HG03575 (cell line): Measurements from ENCODE around the gene KLF11.
"Not testable (repeated sequence)": the region's sequence is repeated elsewhere in the genome, so short reads cannot be mapped to it uniquely, and the experiment has no call there.

Experiments used
- ATAC-seq: cut with Tn5 transposase; IDR thresholded peaks from one replicate; pipeline ENCODE4 v1.9.1; 2021; ENCODE audit not compliant: unreplicated experiment, insufficient number of reproducible peaks, low FRiP score; ENCODE audit errors: extremely low read depth

The KLF11 gene

DNA sequence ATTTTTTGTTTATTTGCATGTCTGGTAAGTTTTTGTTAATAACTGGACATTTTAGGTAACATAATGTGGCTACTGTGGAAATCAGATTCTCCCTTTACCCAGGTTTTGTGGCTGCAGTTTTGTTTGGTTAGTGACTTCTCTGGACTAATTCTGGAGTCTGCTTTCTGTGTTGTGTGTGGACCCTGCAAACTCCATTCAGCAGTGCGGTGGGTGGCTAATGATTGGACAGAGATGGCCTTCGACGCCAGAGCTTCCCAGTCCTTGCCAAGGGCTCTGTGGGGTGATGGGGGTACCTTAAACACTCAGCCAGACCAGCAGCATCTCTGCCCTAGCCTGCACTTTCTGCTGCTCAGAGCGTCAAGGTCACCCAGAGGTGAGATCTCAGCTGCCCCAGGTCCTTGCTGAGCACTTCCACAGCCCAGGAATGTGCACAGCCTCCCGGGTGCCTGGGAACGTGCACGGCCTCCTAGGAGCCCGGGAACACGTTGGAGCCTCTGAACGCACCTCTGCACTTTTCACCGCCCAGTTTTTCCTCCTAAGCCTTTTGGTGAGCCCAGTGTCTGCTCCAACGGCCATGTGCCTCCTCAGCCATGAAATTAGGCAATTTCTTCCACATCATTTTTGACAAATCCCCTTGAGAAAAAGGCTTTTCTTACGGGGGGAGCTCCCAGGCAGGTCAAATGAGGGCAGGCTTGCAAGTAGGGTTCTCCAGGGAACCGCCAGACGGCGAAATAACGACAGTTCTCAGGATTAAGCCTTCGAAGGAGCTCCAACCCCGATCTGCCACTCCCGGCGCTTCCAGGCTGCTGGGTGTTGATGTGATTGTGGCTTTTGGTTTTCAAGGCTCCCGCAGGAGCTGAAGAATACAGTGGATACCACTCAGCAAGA lies 35.2 kb upstream of the KLF11 start:
- no peak for ATAC-seq

DNA sequence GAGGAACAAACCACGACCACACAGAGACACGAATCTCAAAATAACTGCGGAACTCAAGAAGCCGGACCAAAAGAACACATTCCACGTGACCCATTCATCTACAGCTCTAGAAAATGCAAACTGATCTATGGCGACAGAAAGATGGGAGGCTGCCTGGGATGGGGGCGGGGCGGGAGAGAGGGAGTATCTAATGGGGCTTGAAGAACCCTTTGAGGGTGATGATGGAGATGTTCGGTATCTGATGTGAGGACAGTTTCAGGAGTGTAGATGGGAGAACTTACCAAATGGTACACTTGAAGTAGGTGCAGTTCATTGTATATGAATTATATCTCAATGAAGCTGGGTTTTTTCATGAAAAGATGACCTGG lies 34.6 kb upstream of the KLF11 start:
- no peak for ATAC-seq

DNA sequence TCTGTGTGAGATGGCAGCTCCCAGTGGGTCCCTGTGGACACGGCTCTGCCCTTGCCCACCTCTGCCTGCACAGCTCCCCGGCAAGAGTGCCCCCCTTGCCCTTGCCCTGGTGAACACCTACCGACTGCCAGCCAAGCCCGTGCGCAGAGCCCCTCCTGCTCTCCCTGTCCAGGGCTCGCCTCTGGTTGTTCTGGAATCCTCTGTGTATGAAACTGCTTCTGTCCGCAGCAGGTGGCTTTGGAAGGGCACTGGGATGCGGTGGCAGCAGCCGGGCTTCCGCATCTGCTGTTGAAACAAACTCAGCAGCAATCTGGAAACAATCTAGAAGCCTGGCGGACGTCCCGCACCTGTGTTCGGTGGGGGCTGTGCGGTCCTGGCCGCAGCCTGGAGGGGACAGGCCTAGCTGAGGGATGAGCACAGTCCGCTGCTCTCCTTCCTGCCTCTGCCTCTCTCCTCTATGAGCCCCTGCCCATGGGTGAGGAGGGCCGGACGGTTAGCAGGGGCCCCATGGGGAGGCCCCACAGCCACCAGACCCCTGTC lies 34.0 kb upstream of the KLF11 start:
- ATAC-seq: no peak

DNA sequence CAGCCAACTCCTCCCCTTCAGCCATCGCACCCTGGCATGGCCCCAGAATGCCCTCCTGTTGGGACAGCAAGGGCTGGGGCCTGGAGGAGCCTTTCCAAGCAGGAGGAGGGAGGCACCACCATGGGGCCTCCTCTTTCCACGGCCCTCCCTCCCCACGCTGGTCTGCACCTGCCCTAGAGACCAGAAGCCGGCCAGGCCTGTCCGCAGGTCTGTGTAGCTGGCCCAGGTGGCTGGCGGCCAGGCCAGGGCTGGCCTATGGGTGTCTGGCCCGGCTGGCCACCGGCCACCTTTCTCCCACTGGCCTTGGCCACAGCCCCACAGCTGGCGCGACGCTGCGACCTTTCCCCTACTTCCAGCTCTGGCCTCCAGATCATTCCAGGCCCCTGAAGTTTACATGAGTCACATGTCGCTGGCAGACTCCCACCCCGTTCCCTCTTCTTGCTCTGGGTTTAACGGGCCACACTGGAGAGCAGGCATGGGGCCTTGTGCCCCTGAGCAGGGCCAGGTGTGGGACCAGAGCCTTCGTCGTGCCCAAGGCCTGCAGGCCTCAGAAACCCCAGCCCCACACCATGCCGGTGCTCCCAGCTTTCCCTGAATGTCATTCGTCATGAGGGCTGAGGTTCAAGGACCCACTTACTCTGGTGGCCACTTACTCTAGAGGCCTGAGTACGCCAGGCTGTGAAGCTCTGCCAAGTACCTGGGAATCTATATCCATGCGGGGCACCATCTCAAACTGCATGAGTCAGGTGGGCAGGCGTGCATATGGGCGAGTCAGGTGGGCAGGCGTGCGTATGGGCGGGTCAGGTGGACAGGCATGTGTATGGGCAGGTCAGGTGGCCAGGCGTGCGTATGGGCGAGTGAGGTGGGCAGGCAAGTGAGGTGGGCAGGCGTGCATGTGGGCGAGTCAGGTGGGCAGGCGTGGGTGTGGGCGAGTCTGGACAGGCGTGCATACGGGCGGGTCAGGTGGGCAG lies 33.3 kb upstream of the KLF11 start:
- ATAC-seq: no peak

DNA sequence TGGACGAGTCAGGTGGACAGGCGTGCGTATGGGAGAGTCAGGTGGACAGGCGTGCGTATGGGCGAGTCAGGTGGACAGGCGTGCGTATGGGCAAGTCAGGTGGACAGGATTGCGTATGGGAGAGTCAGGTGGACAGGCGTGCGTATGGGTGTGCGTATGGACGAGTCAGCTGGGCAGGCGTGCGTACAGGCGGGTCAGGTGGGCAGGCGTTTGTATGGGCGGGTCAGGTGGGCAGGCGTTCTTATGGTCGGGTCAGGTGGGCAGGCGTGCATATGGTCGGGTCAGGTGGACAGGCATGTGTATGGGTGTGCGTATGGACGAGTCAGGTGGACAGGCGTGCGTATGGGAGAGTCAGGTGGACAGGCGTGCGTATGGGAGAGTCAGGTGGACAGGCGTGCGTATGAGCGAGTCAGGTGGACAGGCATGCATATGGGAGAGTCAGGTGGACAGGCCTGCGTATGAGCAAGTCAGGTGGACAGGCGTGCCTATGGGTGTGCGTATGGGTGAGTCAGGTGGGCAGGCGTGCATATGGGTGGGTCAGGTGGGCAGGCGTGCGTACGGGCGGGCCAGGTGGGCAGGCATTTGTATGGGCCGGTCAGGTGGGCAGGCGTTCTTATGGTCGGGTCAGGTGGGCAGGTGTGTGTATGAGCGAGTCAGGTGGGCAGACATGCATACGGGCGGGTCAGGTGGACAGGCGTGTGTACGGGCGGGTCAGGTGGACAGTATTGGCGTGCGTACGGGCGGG lies 32.3 kb upstream of the KLF11 start:
- ATAC-seq: not testable (repeated sequence)

DNA sequence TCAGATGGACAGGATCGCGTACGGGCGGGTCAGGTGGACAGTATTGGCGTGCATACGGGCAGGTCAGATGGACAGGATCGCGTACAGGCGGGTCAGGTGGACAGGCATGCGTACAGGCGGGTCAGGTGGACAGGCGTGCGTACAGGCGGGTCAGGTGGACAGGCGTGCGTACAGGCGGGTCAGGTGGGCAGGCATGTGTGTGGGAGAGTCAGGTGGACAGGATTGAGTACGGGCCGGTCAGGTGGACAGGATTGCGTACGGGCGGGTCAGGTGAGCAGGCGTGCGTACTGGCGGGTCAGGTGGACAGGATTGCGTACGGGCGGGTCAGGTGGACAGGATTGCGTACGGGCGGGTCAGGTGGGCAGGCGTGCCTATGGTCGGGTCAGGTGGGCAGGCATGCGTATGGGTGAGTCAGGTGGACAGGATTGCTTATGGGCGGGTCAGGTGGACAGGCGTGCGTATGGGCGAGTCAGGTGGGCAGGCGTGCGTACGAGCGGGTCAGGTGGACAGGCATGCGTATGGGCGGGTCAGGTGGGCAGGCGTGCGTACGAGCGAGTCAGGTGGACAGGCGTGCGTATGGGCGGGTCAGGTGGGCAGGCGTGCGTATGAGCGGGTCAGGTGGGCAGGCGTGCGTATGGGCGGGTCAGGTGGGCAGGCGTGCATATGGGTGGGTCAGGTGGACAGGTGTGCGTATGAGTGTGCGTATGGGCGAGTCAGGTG lies 31.6 kb upstream of the KLF11 start:
- ATAC-seq: not testable (repeated sequence)

DNA sequence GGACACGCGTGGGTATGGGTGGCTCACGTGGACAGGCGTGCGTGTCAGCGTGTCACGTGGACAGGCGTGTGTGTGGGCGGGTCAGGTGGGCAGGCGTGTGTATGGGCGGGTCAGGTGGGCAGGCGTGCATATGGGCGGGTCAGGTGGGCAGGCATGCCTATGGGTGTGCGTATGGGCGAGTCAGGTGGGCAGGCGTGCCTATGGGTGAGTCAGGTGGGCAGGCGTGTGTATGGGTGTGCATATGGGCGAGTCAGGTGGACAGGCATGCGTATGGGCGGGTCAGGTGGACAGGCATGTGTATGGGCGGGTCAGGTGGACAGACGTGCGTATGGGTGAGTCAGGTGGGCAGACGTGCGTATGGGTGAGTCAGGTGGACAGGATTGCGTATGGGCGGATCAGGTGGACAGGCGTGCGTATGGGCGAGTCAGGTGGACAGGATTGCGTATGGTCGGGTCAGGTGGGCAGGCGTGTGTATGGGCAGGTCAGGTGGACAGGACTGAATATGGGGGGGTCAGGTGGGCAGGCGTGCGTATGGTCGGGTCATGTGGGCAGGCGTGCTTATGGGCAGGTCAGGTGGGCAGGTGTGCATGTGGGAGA lies 30.9 kb upstream of the KLF11 start:
- ATAC-seq: not testable (repeated sequence)

DNA sequence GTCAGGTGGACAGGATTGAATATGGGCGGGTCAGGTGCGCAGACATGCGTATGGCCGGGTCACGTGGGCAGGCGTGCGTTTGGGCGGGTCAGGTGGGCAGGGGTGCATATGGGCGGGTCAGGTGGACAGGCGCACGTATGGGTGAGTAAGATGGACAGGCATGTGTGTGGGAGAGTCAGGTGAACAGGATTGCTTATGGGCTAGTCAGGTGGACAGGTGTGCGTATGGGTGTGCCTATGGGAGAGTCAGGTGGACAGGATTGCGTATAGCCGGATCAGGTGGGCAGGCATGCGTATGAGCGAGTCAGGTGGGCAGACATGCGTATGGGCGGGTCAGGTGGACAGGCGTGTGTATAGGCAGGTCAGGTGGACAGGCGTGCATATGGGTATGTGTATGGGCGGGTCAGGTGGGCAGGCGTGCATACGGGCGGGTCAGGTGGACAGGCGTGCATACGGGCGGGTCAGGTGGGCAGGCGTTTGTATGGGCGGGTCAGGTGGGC lies 30.3 kb upstream of the KLF11 start:
- ATAC-seq: no peak

DNA sequence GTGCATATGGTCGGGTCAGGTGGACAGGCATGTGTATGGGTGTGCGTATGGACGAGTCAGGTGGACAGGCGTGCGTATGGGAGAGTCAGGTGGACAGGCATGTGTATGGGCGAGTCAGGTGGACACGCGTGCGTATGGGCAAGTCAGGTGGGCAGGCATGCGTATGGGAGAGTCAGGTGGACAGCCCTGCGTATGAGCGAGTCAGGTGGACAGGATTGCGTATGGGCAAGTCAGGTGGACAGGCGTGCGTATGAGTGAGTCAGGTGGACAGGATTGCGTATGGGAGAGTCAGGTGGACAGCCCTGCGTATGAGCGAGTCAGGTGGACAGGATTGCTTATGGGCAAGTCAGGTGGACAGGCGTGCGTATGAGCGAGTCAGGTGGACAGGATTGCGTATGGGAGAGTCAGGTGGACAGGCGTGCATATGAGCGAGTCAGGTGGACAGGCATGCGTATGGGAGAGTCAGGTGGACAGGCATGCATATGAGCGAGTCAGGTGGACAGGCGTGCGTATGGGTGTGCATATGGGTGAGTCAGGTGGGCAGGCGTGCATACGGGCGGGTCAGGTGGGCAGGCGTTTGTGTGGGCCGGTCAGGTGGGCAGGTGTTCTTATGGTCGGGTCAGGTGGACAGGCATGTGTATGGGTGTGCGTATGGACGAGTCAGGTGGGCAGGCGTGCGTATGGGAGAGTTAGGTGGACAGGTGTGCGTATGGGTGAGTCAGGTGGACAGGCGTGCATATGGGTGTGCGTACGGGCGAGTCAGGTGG lies 29.5 kb upstream of the KLF11 start:
- ATAC-seq: not testable (repeated sequence)

DNA sequence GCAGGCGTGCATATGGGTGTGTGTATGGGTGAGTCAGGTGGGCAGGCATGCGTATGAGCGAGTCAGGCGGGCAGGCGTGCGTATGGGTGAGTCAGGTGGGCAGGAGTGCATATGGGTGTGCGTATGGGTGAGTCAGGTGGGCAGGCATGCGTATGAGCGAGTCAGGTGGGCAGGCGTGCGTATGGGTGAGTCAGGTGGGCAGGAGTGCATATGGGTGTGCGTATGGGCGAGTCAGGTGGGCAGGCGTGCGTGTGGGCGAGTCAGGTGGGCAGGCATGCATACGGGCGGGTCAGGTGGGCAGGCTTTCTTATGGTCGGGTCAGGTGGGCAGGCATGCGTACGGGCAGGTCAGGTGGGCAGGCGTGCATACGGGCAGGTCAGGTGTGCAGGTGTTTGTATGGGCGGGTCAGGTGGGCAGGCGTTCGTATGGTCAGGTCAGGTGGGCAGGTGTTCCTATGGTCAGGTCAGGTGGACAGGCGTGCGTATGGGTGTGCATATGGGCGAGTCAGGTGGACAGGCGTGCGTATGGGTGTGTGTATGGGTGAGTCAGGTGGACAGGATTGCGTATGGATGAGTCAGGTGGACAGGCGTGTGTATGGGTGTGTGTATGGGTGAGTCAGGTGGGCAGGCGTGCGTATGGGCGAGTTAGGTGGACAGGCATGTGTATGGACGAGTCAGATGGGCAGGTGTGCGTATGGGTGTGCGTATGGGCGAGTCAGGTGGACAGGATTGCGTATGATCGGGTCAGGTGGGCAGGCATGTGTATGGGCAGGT lies 28.7 kb upstream of the KLF11 start:
- ATAC-seq: no peak

DNA sequence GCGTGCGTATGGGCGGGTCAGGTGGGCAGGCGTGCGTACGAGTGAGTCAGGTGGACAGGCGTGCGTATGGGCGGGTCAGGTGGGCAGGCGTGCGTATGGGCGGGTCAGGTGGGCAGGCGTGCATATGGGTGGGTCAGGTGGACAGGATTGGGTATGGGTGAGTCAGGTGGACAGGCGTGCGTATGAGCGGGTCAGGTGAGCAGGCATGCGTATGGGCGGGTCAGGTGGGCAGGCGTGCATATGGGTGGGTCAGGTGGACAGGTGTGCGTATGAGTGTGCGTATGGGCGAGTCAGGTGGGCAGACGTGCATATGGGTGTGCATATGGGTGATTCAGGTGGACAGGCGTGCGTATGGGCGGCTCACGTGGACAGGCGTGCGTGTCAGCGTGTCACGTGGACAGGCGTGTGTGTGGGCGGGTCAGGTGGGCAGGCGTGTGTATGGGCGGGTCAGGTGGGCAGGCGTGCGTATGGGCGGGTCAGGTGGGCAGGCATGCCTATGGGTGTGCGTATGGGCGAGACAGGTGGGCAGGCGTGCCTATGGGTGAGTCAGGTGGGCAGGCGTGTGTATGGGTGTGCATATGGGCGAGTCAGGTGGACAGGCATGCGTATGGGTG lies 27.9 kb upstream of the KLF11 start:
- ATAC-seq: not testable (repeated sequence)

DNA sequence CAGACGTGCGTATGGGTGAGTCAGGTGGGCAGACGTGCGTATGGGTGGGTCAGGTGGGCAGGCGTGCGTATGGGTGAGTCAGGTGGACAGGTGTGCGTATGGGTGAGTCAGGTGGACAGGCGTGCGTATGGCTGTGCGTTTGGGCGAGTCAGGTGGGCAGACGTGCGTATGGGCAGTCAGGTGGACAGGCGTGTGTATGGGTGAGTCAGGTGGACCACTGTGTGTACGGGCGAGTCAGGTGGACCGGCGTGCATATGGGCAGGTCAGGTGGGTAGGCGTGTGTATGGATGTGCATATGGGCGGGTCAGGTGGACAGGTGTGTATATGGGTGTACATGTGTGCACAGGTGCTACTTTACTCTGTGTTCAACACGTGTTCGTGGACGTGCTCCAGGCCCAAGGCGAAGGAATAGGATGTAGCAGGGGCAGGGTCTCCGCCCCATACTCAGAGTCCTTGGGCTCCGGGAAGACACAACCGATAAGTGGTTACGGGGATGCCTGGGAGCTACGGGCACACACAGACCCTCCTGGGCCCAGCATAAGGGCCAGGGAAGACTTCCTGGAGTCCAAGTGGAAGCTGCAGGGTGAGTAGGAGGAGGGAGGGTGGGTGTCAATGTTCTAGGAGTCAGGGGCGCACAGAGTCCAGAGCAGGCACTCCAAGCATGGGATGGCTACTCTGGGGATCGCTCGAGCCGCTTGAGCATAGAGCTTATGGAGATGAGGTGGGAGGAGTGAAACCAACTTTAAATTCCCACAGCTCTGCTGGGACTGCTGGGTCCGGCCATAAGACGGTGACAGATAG lies 27.1 kb upstream of the KLF11 start:
- no peak for ATAC-seq

DNA sequence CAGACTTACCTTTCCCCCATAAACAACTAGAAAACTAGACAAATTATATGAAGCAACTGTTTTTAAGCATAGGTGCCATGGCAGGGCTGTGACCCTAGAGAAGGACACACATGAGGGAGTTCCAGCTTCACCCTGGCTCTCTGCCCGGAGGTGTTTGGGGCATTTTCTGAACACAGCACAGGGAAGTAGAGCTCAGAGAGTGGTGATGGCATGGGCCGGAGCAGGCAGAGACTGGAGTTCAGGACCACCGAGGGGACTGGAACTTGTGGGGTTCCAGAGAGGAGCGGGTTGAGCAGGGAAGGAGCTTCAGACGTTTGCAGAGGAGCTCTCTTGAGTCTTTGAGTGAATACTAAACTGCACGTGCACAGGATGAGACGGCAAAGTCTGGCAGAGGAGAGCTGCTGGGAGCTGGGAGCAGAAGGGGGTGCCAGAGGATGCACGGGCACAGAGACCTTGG lies 26.5 kb upstream of the KLF11 start:
- ATAC-seq: no peak

DNA sequence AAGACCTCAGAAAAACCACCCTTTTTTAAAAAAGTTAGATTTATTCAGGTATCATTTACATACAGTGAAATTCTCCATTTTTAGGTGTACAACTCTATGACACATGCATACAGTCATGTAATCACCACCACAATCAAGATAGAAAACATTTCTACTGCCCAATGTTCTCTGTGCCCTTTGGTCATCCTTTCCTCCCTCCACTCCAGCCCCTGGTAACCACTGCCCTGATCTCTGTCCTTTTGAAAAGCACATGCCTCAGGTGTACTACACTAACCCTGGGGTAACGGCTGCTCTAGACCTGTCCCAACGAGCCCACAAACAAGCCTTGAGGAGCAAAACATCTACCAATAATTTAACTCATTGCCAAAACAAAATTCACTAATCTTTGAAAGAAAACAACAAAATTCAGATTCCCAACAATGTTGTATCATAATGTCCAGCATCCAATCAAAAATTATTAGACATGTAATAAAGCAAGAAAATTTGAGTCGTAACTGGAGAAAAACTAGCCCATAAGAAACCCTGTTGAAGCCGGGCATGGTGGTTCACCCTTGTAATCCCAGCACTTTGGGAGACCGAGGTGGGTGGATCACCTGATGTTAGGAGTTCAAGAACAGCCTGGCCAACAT lies 25.9 kb upstream of the KLF11 start:
- ATAC-seq: no peak

DNA sequence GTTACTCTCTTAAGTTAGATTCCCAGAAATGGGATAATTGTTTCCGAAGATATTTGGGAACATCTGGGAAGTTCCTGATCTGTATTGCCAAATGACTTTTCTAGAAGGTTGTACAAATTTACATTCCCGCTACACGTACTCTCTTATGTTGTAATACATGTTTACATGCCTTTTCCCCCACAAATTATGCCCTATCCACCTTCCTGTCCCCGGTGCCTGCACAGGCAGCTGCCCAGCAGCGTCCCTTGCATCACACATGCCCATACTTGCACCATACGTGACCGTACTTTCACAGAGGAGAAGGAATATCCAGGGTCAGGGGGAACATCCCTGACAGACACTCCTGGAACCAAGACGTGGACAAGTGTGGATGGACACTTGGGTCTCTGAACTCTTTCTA lies 24.2 kb upstream of the KLF11 start:
- ATAC-seq: no peak
